Panc1 (cell line): ENCODE data around the gene CAMKV.

Source experiments
- POLR2AphosphoS5 ChIP-seq: IDR thresholded peaks from 2 replicates; pipeline ENCODE4 v1.6.1; 2012; ENCODE audit warnings: mild to moderate bottlenecking, low read depth, low read length, moderate library complexity
- TF ChIP-seq, protein P1 (sequence below): fragments of 450-650 bp; IDR thresholded peaks from 2 replicates; pipeline ENCODE4 v1.5.1; 2017; ENCODE audit warnings: mild to moderate bottlenecking

DNA sequence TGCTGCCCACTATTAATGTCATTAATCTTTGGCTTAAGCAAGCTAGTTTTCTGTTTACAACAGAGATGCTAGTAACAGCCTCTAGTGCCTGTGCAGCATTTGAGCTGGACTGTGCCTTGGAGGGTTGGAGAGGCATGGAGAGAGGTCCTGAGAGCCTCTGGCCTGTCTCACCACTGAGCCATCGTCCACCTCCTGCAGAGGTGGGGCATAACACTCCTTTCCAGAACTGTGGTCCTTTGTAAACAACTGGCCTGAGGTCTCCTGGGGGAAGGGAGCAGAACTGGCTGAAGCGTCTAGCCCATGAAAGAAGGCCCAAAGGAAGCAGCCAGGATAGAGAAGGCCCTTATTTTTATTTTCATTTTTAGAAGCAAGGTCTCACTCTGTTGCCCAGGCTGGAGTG is 10.0 kb upstream of the CAMKV start:
- TF ChIP-seq, protein P1, sequence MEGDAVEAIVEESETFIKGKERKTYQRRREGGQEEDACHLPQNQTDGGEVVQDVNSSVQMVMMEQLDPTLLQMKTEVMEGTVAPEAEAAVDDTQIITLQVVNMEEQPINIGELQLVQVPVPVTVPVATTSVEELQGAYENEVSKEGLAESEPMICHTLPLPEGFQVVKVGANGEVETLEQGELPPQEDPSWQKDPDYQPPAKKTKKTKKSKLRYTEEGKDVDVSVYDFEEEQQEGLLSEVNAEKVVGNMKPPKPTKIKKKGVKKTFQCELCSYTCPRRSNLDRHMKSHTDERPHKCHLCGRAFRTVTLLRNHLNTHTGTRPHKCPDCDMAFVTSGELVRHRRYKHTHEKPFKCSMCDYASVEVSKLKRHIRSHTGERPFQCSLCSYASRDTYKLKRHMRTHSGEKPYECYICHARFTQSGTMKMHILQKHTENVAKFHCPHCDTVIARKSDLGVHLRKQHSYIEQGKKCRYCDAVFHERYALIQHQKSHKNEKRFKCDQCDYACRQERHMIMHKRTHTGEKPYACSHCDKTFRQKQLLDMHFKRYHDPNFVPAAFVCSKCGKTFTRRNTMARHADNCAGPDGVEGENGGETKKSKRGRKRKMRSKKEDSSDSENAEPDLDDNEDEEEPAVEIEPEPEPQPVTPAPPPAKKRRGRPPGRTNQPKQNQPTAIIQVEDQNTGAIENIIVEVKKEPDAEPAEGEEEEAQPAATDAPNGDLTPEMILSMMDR: no peak
- TF ChIP-seq POLR2AphosphoS5: no peak
